ENCODE results near the gene ATP8A2. TPM values are rescaled to one million over a fixed set of nuclear protein-coding genes. Genes with fewer than 3 reads are reported as not detected.
A peak's percentile ranks its signal among the peaks of the same experiment; 100 is the strongest.

Gene ATP8A2
- total RNA-seq, 4 donors from 2014 or later = 0.20 to 1.1 (median 0.59) TPM

DNA sequence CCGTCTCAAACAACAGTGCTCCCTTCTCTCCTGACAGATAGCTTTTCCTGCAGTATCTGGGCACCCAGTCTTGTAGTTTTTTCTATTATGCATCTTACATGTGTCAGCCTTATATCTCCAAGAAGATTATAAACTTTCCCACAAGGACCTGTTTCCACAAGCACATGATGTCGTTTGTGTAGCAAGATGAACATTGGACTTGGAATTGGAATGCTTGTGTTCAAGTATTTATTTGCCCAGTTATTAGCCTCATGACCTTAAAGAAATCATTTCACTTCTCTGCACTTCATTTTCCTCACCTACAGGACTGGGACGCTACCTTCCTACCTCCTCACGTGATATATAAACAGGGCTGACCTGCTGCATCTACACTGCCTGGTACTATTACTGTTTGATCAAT, 658.6 kb downstream of the ATP8A2 start:
- in situ Hi-C loops (cut with MboI; ENCODE audit: low pct_ligation_motif_present in 1 of 4, low pct_unique_long_range_greater_than_20kb in 1 of 4, low sequenced_read_pairs in 3 of 4) (no loop called here), intact Hi-C loops (cut with DNase I; ENCODE audit: low total_unique reads) (no loop called here)
- no peak for DNase-seq
- Histone ChIP-seq H3K4me1 (no peaks in the 10 kb centered on the region), H3K27ac (no peak overlapping the region), H3K4me3 (no peak overlapping the region), H3K27me3 (no peaks in the 10 kb centered on the region), H3K9me3 (no peaks in the 10 kb centered on the region), H3K36me3 (no peaks in the 10 kb centered on the region)
- WGBS, 2 donors (ENCODE audit: low coverage in 1 of 2) = 78 to 82% methylated on average over 3 to 4 of the region's 4 CpGs
- TF ChIP-seq POLR2AphosphoS5 (IDR thresholded peaks at IDR 0.05) (no peak), EP300 (IDR thresholded peaks at IDR 0.05; ENCODE audit: low read depth) (no peak), POLR2A (IDR thresholded peaks at IDR 0.05) (no peak)
- TF ChIP-seq, protein P1, sequence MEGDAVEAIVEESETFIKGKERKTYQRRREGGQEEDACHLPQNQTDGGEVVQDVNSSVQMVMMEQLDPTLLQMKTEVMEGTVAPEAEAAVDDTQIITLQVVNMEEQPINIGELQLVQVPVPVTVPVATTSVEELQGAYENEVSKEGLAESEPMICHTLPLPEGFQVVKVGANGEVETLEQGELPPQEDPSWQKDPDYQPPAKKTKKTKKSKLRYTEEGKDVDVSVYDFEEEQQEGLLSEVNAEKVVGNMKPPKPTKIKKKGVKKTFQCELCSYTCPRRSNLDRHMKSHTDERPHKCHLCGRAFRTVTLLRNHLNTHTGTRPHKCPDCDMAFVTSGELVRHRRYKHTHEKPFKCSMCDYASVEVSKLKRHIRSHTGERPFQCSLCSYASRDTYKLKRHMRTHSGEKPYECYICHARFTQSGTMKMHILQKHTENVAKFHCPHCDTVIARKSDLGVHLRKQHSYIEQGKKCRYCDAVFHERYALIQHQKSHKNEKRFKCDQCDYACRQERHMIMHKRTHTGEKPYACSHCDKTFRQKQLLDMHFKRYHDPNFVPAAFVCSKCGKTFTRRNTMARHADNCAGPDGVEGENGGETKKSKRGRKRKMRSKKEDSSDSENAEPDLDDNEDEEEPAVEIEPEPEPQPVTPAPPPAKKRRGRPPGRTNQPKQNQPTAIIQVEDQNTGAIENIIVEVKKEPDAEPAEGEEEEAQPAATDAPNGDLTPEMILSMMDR (IDR thresholded peaks at IDR 0.05) = no peak

DNA sequence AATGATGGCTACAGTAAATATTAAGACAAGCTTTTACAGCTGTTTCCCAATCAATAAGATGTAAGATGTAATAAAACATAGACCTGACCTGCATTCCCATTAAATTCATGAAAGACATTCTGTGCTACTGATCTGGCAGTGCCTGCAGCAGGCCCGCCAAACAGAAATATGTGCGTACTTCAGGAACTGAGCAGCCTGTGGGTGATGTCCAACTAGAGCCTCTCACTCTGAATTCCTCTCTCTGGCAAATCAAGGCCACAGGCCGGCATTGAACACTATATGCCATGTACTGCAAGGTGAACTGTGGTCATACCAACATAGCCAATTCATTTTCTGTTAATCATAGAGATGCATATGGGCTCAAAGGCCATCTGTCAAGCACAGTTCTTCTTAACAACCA, 662.2 kb downstream of the ATP8A2 start:
- DNase-seq = no peak
- Histone ChIP-seq H3K36me3 (no peaks in the 10 kb centered on the region), H3K4me1 (no peaks in the 10 kb centered on the region), H3K27me3 (no peaks in the 10 kb centered on the region), H3K4me3 (no peak overlapping the region), H3K27ac (no peak overlapping the region), H3K9me3 (no peaks in the 10 kb centered on the region)
- in situ Hi-C loops (cut with MboI; ENCODE audit: low pct_ligation_motif_present in 1 of 4, low pct_unique_long_range_greater_than_20kb in 1 of 4, low sequenced_read_pairs in 3 of 4) (no loop called here), intact Hi-C loops (cut with DNase I; ENCODE audit: low total_unique reads) (no loop called here)
- TF ChIP-seq, protein P1 (IDR thresholded peaks at IDR 0.05) = no peak
- no peak for TF ChIP-seq EP300 (IDR thresholded peaks at IDR 0.05; ENCODE audit: low read depth)
- no peak for TF ChIP-seq POLR2AphosphoS5 (IDR thresholded peaks at IDR 0.05)
- no peak for TF ChIP-seq POLR2A (IDR thresholded peaks at IDR 0.05)
- WGBS, 2 donors (ENCODE audit: low coverage in 1 of 2) = 86% methylated on average over 3 of the region's 3 CpGs; no CpG with 5 or more reads in 1 of the 2 donors

DNA sequence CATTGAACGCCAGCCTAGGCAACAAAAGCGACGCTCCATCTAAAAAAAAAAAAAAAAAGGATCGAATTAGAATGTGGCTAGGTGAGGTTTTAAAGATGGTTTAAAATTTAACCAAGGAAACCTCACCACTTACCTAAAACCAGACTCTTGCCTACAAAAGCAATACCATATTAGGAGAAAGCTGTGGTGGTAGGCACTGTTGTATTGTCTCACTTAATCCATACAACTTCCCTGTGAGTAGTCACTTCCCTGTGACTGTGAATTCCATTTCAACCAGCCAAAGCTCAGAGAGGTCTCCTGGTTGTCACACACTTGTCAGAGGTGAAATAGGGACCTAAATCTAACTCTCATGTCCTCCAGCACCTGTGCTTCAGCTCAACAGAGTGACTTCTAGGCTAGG, 664.6 kb downstream of the ATP8A2 start:
- no peak for TF ChIP-seq POLR2A (IDR thresholded peaks at IDR 0.05)
- H3K27me3 ChIP-seq = no peaks in the 10 kb centered on the region
- no peaks in the 10 kb centered on the region for H3K9me3 ChIP-seq
- H3K4me3 ChIP-seq = no peak overlapping the region
- intact Hi-C loops (cut with DNase I; ENCODE audit: low total_unique reads) = no loop called here
- in situ Hi-C loops (cut with MboI; ENCODE audit: low pct_ligation_motif_present in 1 of 4, low pct_unique_long_range_greater_than_20kb in 1 of 4, low sequenced_read_pairs in 3 of 4) = no loop called here
- no peak for DNase-seq
- WGBS, 2 donors (ENCODE audit: low coverage in 1 of 2) = 66 to 88% methylated on average over 4 of the region's 4 CpGs
- H3K4me1 ChIP-seq = no peaks in the 10 kb centered on the region
- H3K27ac ChIP-seq = no peak overlapping the region
- H3K36me3 ChIP-seq = no peaks in the 10 kb centered on the region

DNA sequence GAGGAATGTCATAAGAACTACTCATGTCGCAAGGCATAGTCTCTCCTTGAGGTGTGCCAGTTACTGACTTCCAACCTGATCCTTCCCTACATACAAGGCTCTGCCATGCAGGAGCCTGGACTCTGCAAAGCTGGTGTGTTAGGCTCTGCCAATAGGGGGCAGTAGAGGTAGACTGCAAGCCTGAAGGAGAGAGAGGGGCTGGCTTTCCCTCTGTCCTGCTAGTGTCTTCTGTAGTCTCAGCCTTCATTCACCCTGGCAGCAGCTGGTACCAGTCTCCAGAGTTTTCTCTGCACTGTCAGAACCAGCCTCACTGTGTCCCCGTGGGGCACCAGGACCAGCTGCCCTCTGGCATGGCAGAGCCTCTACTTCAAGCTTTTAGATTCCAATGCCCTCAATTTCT, 665.5 kb downstream of the ATP8A2 start:
- H3K4me3 ChIP-seq = no peak overlapping the region
- no peaks in the 10 kb centered on the region for H3K9me3 ChIP-seq
- in situ Hi-C loops (cut with MboI; ENCODE audit: low pct_ligation_motif_present in 1 of 4, low pct_unique_long_range_greater_than_20kb in 1 of 4, low sequenced_read_pairs in 3 of 4) (no loop called here), intact Hi-C loops (cut with DNase I; ENCODE audit: low total_unique reads) (no loop called here)
- no peaks in the 10 kb centered on the region for H3K4me1 ChIP-seq
- H3K27ac ChIP-seq = no peak overlapping the region
- WGBS, 2 donors (ENCODE audit: low coverage in 1 of 2) = 50 to 80% methylated on average over 1 to 2 of the region's 2 CpGs
- H3K27me3 ChIP-seq = peaks cover 6% of the 10 kb centered on the region
- H3K36me3 ChIP-seq = no peaks in the 10 kb centered on the region
- TF ChIP-seq POLR2AphosphoS5 (IDR thresholded peaks at IDR 0.05) = no peak
- TF ChIP-seq, protein P1 (IDR thresholded peaks at IDR 0.05) = peak in 2 of 5 experiments; percentile 16 to 18
- DNase-seq = no peak

DNA sequence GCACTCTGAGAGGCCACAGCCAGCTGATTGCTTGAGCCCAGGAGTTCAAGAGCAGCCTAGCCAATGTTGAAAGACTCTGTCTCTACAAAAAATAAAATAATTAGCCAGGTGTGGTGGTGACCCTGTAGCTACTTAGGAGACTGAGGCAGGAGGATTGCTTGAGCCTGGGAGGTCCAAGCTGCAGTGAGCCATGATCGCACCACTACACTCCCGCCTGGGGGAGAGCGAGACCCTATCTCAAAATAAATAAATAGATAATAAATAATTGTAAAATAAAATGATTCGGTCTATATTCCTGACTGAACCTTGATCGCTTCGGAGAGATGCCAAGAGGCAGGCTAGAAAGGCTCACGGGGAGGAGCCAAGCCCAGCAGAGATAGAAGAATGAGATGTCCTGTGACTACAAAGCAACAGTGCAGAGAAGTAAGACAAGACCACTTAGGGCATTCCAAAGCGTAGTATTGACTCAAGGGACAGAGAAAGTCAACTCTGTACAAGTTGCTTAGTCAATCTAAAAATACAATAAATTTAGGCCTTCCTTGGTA, 667.2 kb downstream of the ATP8A2 start:
- Histone ChIP-seq H3K36me3 (no peaks in the 10 kb centered on the region), H3K27me3 (peaks cover 6% of the 10 kb centered on the region), H3K27ac (no peak overlapping the region), H3K9me3 (no peaks in the 10 kb centered on the region), H3K4me3 (no peak overlapping the region), H3K4me1 (no peaks in the 10 kb centered on the region)
- in situ Hi-C loops (cut with MboI; ENCODE audit: low pct_ligation_motif_present in 1 of 4, low pct_unique_long_range_greater_than_20kb in 1 of 4, low sequenced_read_pairs in 3 of 4) = no loop called here
- WGBS, 2 donors (ENCODE audit: low coverage in 1 of 2) = 66 to 86% methylated on average over 3 to 8 of the region's 8 CpGs
- intact Hi-C loops (cut with DNase I; ENCODE audit: low total_unique reads) = no loop called here
- DNase-seq = no peak
- no peak for TF ChIP-seq POLR2A (IDR thresholded peaks at IDR 0.05)
- TF ChIP-seq, protein P1 (IDR thresholded peaks at IDR 0.05) = no peak

Measured in transverse colon (tissue), 4 donors.